HG03442 (cell line): ENCODE results near the gene MAGI1.
A peak's percentile ranks its signal among the peaks of the same experiment; 100 is the strongest.

Source experiments
- ATAC-seq: cut with Tn5 transposase; IDR thresholded peaks from one replicate; pipeline ENCODE4 v1.9.1; 2021; ENCODE audit warnings: mild to moderate bottlenecking, moderate library complexity; ENCODE audit not compliant: unreplicated experiment

The MAGI1 gene

GRCh38 chr3:65978116-65978515, 60.6 kb downstream of the MAGI1 start:
- no peak for ATAC-seq

GRCh38 chr3:65975032-65975431, 63.7 kb downstream of the MAGI1 start:
- no peak for ATAC-seq

- no peak for ATAC-seq
Measured at GRCh38 chr3:65974509-65974908, 64.2 kb downstream of the MAGI1 start.

GRCh38 chr3:65972765-65973164, 66.0 kb downstream of the MAGI1 start:
- no peak for ATAC-seq

GRCh38 chr3:65971293-65972252, 67.1 kb downstream of the MAGI1 start:
- ATAC-seq: no peak

- ATAC-seq: no peak
Measured at GRCh38 chr3:65968996-65969395, 69.7 kb downstream of the MAGI1 start.

- no peak for ATAC-seq
Measured at GRCh38 chr3:65967451-65967850, 71.3 kb downstream of the MAGI1 start.

GRCh38 chr3:65964838-65965237, 73.9 kb downstream of the MAGI1 start:
- ATAC-seq: no peak

- ATAC-seq: peak; percentile 98
Measured at GRCh38 chr3:65963787-65964677, 74.7 kb downstream of the MAGI1 start.

- no peak for ATAC-seq
Measured at GRCh38 chr3:65961733-65962132, 77.0 kb downstream of the MAGI1 start.

GRCh38 chr3:65961128-65961527, 77.6 kb downstream of the MAGI1 start:
- no peak for ATAC-seq

GRCh38 chr3:65960087-65960486, 78.6 kb downstream of the MAGI1 start:
- no peak for ATAC-seq

GRCh38 chr3:65958216-65958615, 80.5 kb downstream of the MAGI1 start:
- ATAC-seq: no peak

- ATAC-seq: no peak
Measured at GRCh38 chr3:65955792-65956477, 82.8 kb downstream of the MAGI1 start.

GRCh38 chr3:65953881-65954733, 84.6 kb downstream of the MAGI1 start:
- ATAC-seq: no peak

GRCh38 chr3:65953301-65953812, 85.4 kb downstream of the MAGI1 start:
- ATAC-seq: no peak

GRCh38 chr3:65952842-65953241, 85.9 kb downstream of the MAGI1 start:
- ATAC-seq: no peak

- no peak for ATAC-seq
Measured at GRCh38 chr3:65951836-65952505, 86.7 kb downstream of the MAGI1 start.
